ENCODE results near the gene APOL5.

DNA sequence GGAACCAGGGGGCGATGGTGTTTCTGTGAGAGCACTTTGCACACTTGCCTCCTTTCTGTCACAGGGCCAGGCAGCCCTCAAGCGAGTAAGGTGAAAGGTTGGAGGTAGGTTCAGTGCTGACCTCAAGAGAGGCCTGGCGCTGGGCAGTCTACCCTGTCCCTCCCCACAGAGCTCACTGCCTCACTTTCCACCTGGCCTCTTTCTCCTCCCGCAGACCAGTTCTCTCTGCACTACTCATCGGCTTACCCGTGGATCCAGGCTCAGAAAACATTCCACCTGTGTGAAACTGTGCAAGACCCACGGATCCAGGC is 16.8 kb downstream of the APOL5 start:
- TF ChIP-seq NRF1 (IDR thresholded peaks at IDR 0.05; ENCODE audit: low read depth, low read length) (no peak), EP300 (IDR thresholded peaks at IDR 0.05; ENCODE audit: borderline replicate concordance in 1 of 2, low read depth in 1 of 2, low read length in 1 of 2) (no peak), POLR2AphosphoS5 (IDR thresholded peaks at IDR 0.05; ENCODE audit: low read depth, low read length) (no peak), RAD21 (IDR thresholded peaks at IDR 0.05; ENCODE audit: low read length) (no peak), EZH2phosphoT487 (IDR thresholded peaks at IDR 0.05; ENCODE audit: borderline replicate concordance, low read depth) (no peak), TAF1 (IDR thresholded peaks at IDR 0.05; ENCODE audit: borderline replicate concordance, low read depth, low read length) (no peak), SMC3 (IDR thresholded peaks at IDR 0.05; ENCODE audit: low read depth, low read length) (no peak), ELF1 (IDR thresholded peaks at IDR 0.05) (no peak), GABPA (IDR thresholded peaks at IDR 0.05; ENCODE audit: low read depth) (no peak), TCF12 (IDR thresholded peaks at IDR 0.05) (no peak), SIN3A (IDR thresholded peaks at IDR 0.05; ENCODE audit: borderline replicate concordance, low read depth, low read length) (no peak)
- TF ChIP-seq, protein P1, sequence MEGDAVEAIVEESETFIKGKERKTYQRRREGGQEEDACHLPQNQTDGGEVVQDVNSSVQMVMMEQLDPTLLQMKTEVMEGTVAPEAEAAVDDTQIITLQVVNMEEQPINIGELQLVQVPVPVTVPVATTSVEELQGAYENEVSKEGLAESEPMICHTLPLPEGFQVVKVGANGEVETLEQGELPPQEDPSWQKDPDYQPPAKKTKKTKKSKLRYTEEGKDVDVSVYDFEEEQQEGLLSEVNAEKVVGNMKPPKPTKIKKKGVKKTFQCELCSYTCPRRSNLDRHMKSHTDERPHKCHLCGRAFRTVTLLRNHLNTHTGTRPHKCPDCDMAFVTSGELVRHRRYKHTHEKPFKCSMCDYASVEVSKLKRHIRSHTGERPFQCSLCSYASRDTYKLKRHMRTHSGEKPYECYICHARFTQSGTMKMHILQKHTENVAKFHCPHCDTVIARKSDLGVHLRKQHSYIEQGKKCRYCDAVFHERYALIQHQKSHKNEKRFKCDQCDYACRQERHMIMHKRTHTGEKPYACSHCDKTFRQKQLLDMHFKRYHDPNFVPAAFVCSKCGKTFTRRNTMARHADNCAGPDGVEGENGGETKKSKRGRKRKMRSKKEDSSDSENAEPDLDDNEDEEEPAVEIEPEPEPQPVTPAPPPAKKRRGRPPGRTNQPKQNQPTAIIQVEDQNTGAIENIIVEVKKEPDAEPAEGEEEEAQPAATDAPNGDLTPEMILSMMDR (IDR thresholded peaks at IDR 0.05) = no peak
- TF ChIP-seq, protein P2, sequence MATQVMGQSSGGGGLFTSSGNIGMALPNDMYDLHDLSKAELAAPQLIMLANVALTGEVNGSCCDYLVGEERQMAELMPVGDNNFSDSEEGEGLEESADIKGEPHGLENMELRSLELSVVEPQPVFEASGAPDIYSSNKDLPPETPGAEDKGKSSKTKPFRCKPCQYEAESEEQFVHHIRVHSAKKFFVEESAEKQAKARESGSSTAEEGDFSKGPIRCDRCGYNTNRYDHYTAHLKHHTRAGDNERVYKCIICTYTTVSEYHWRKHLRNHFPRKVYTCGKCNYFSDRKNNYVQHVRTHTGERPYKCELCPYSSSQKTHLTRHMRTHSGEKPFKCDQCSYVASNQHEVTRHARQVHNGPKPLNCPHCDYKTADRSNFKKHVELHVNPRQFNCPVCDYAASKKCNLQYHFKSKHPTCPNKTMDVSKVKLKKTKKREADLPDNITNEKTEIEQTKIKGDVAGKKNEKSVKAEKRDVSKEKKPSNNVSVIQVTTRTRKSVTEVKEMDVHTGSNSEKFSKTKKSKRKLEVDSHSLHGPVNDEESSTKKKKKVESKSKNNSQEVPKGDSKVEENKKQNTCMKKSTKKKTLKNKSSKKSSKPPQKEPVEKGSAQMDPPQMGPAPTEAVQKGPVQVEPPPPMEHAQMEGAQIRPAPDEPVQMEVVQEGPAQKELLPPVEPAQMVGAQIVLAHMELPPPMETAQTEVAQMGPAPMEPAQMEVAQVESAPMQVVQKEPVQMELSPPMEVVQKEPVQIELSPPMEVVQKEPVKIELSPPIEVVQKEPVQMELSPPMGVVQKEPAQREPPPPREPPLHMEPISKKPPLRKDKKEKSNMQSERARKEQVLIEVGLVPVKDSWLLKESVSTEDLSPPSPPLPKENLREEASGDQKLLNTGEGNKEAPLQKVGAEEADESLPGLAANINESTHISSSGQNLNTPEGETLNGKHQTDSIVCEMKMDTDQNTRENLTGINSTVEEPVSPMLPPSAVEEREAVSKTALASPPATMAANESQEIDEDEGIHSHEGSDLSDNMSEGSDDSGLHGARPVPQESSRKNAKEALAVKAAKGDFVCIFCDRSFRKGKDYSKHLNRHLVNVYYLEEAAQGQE (IDR thresholded peaks at IDR 0.05; ENCODE audit: low read depth, low read length) = no peak
